Activated T-helper 17 cell treated with anti-CD3 and anti-CD28 coated beads, Interleukin-2, amount 50 U/mL, for 72 hours (primary cell): ENCODE results near the gene MAPK1. TPM values are rescaled to one million over a fixed set of nuclear protein-coding genes. Genes with fewer than 3 reads are reported as not detected.
A peak's percentile ranks its signal among the peaks of the same experiment; 100 is the strongest.
"Not testable (repeated sequence)": the region's sequence is repeated elsewhere in the genome, so short reads cannot be mapped to it uniquely, and the experiment has no call there.

ENCODE experiments used
- ATAC-seq: fragments of 150-1000 bp; cut with Tn5 transposase; replicated peaks from 2 replicates; pipeline ENCODE4 v1.10.0; 2021; ENCODE audit warnings: mild to moderate bottlenecking, moderate library complexity
- H3K27ac Mint-ChIP-seq: one replicate; pipeline ENCODE4 v1.8.0; 2022; ENCODE audit warnings: mixed read lengths
- H3K27me3 Mint-ChIP-seq: one replicate; pipeline ENCODE4 v1.8.0; 2022; ENCODE audit warnings: mixed read lengths
- H3K36me3 Mint-ChIP-seq: one replicate; pipeline ENCODE4 v1.8.0; 2022; ENCODE audit warnings: low read depth, mild to moderate bottlenecking, mixed read lengths
- H3K4me1 Mint-ChIP-seq: one replicate; pipeline ENCODE4 v1.8.0; 2022; ENCODE audit warnings: mixed read lengths
- H3K4me3 Mint-ChIP-seq: one replicate; pipeline ENCODE4 v1.8.0; 2022; ENCODE audit warnings: mild to moderate bottlenecking, mixed read lengths
- H3K9me3 Mint-ChIP-seq: one replicate; pipeline ENCODE4 v1.8.0; 2022; ENCODE audit warnings: mixed read lengths
- total RNA-seq, 2 donors: library from RNA; stranded (reverse); gene quantifications; one replicate each; pipeline ENCODE4 v1.2.3, GENCODE V29; 2022

MAPK1 gene
- total RNA-seq, 2 donors from 2014 or later: 48.6 to 70.7 TPM

GRCh38 chr22:21735200-21736083 is 132.0 kb downstream of the MAPK1 start, which contains the start of gene YPEL1:
Gene YPEL1 (minus strand): TSS chr22:21735794. CDS start chr22:21710744, 25,050 bp downstream.
- ATAC-seq: peak; percentile 94
- no peaks in the 10 kb centered on the region for H3K36me3 Mint-ChIP-seq
- H3K9me3 Mint-ChIP-seq: no peaks in the 10 kb centered on the region
- H3K27ac Mint-ChIP-seq: peak within 1 kb of the TSS; percentile 85
- no peaks in the 10 kb centered on the region for H3K27me3 Mint-ChIP-seq
- H3K4me3 Mint-ChIP-seq: peak within 1 kb of the TSS; percentile 90
- H3K4me1 Mint-ChIP-seq: peaks cover 12% of the 10 kb centered on the region

GRCh38 chr22:21734540-21735199 is 132.8 kb downstream of the MAPK1 start:
- Mint-ChIP-seq H3K9me3 (no peaks in the 10 kb centered on the region), H3K27me3 (no peaks in the 10 kb centered on the region), H3K27ac (peak overlapping the region; percentile 85), H3K36me3 (no peaks in the 10 kb centered on the region), H3K4me3 (peak overlapping the region; percentile 90), H3K4me1 (peaks cover 12% of the 10 kb centered on the region)
- ATAC-seq: no peak

GRCh38 chr22:21731503-21731902 is 135.9 kb downstream of the MAPK1 start:
- no peaks in the 10 kb centered on the region for H3K9me3 Mint-ChIP-seq
- no peak for ATAC-seq
- no peak overlapping the region for H3K27ac Mint-ChIP-seq
- no peaks in the 10 kb centered on the region for H3K27me3 Mint-ChIP-seq
- peaks cover 15% of the 10 kb centered on the region for H3K4me1 Mint-ChIP-seq
- no peaks in the 10 kb centered on the region for H3K36me3 Mint-ChIP-seq
- no peak overlapping the region for H3K4me3 Mint-ChIP-seq

GRCh38 chr22:21730535-21731308 is 136.7 kb downstream of the MAPK1 start:
- Mint-ChIP-seq H3K27ac (no peak overlapping the region), H3K4me1 (peaks cover 16% of the 10 kb centered on the region), H3K9me3 (no peaks in the 10 kb centered on the region), H3K36me3 (no peaks in the 10 kb centered on the region), H3K27me3 (no peaks in the 10 kb centered on the region), H3K4me3 (no peak overlapping the region)
- no peak for ATAC-seq

DNA sequence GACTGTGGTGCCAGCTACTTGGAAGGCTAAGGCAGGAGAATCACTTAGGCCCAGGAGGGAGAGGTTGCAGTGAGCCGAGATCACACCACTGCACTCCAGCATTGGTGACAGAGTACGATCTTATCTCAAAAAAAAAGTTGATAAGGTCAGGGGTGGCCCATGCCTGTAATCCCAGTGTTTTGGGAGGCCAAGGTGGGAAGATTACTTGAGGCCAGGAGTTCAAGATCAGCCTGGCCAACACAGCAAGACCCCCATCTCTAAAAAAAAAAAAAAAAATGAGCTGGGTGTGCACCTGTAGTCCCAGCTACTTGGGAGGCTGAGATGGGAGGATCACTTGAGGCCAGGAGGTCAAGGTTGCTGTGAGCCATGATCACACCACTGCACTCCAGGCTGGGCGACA is 138.3 kb downstream of the MAPK1 start:
- not testable (repeated sequence) for H3K36me3 Mint-ChIP-seq, H3K27ac Mint-ChIP-seq, ATAC-seq, H3K9me3 Mint-ChIP-seq, H3K4me1 Mint-ChIP-seq, H3K27me3 Mint-ChIP-seq, H3K4me3 Mint-ChIP-seq

GRCh38 chr22:21728270-21728669 is 139.2 kb downstream of the MAPK1 start:
- no peaks in the 10 kb centered on the region for H3K36me3 Mint-ChIP-seq
- no peaks in the 10 kb centered on the region for H3K27me3 Mint-ChIP-seq
- no peak overlapping the region for H3K27ac Mint-ChIP-seq
- ATAC-seq: no peak
- H3K9me3 Mint-ChIP-seq: no peaks in the 10 kb centered on the region
- peaks cover 4% of the 10 kb centered on the region for H3K4me1 Mint-ChIP-seq
- no peak overlapping the region for H3K4me3 Mint-ChIP-seq

DNA sequence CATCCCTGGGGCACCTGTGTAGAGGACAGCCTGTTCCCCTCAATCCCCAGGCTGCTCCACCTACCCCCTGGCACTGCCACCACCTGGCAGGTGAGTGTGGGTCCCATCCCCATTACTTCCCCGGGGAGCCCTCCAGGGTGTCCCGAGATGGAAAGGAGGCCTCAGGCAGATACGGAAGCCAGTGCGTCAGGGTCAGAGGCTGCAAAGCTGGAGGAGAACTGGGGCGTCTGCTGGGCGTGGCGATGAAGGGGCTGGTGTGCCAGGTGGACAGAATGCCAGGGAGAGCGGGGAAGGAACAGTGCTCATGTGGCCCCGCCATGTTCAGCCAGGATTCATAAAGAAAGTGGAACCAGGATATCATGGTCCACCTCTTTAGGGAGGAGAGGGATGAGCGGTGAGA is 139.7 kb downstream of the MAPK1 start:
- H3K27ac Mint-ChIP-seq: no peak overlapping the region
- no peaks in the 10 kb centered on the region for H3K9me3 Mint-ChIP-seq
- H3K4me3 Mint-ChIP-seq: no peak overlapping the region
- no peaks in the 10 kb centered on the region for H3K36me3 Mint-ChIP-seq
- H3K4me1 Mint-ChIP-seq: peaks cover 4% of the 10 kb centered on the region
- no peaks in the 10 kb centered on the region for H3K27me3 Mint-ChIP-seq
- ATAC-seq: no peak

DNA sequence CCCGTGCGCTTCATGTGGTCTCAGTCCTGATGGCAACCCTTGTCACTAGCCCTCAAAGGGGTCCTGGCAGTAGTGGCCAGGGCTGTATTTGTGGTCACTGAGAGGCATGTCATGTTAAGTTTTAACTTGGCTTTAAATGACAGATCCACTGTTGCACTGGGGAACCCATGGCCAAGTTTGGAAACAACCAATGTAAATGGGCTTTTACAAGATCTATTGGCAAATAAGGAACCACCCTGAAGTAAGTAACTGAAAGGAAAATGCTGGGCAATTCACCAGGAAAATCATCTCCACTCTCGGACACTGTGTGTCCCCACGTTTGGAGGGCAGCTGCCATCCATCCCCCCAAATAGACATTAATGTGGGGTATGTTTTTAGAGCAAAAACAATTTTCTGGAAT is 140.3 kb downstream of the MAPK1 start:
- no peaks in the 10 kb centered on the region for H3K9me3 Mint-ChIP-seq
- no peak for ATAC-seq
- peaks cover 4% of the 10 kb centered on the region for H3K4me1 Mint-ChIP-seq
- H3K36me3 Mint-ChIP-seq: no peaks in the 10 kb centered on the region
- H3K27ac Mint-ChIP-seq: no peak overlapping the region
- H3K27me3 Mint-ChIP-seq: no peaks in the 10 kb centered on the region
- no peak overlapping the region for H3K4me3 Mint-ChIP-seq

DNA sequence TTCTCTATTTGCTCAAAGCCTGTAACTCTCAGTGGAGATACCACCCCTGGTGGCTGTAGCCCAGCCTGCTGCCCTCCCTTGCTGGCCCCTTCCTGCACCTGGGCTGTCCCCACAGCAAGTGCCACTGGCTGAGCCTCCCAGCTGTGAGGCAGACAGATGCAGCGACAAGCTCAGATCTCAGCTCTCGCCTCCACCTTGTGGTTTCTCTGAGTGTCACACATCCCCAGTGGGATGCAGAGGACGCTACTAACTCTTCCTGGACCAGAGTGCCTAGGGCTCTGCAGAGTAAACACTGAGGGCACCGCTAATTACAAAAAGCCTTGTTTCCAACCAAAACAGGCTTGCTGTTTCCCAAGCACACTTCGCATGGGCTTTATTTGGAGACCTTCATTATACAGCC is 140.8 kb downstream of the MAPK1 start:
- Mint-ChIP-seq H3K4me3 (no peak overlapping the region), H3K27ac (no peak overlapping the region), H3K36me3 (no peaks in the 10 kb centered on the region), H3K4me1 (peaks cover 4% of the 10 kb centered on the region), H3K9me3 (no peaks in the 10 kb centered on the region), H3K27me3 (no peaks in the 10 kb centered on the region)
- ATAC-seq: peak; percentile 55

DNA sequence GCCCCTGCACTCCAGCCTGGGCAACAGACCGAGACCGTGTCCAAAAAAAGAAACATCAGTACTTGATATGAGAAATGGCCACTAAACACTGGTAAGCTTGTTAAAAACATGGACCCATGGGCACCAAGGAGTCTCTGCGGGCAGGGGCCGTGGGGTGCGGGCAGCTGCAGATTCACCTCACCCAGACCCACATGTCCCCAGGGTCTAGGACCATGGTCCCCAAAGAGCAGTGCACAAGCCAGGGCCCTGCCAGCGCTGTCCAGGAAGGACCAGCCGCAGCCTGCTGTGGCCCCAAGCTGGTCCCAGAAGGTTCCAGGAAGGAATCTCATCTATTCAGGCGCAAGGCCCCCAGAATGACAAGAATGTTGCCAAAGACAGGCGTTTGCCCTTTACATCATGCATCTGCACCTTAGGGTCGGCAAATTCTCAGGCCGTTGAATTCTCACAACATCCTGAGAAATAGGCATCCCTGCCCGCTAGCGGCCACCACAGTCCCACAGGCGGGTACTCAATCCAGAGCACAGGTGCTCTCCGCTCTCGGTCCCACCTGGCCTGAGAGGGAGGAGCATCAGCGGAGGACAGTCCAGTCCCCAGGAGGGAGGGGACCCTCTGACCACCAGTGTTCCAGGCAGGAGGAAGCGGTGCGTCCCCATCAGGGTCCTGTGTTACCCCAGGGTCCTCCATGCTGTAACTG is 141.3 kb downstream of the MAPK1 start:
- Mint-ChIP-seq H3K27ac (no peak overlapping the region), H3K4me1 (peaks cover 4% of the 10 kb centered on the region), H3K9me3 (no peaks in the 10 kb centered on the region), H3K4me3 (no peak overlapping the region), H3K27me3 (no peaks in the 10 kb centered on the region), H3K36me3 (no peaks in the 10 kb centered on the region)
- ATAC-seq: no peak

- H3K27ac Mint-ChIP-seq, H3K36me3 Mint-ChIP-seq, ATAC-seq, H3K27me3 Mint-ChIP-seq, H3K9me3 Mint-ChIP-seq, H3K4me3 Mint-ChIP-seq, H3K4me1 Mint-ChIP-seq: not testable (repeated sequence)
Measured at GRCh38 chr22:21724496-21724895, 142.9 kb downstream of the MAPK1 start.

DNA sequence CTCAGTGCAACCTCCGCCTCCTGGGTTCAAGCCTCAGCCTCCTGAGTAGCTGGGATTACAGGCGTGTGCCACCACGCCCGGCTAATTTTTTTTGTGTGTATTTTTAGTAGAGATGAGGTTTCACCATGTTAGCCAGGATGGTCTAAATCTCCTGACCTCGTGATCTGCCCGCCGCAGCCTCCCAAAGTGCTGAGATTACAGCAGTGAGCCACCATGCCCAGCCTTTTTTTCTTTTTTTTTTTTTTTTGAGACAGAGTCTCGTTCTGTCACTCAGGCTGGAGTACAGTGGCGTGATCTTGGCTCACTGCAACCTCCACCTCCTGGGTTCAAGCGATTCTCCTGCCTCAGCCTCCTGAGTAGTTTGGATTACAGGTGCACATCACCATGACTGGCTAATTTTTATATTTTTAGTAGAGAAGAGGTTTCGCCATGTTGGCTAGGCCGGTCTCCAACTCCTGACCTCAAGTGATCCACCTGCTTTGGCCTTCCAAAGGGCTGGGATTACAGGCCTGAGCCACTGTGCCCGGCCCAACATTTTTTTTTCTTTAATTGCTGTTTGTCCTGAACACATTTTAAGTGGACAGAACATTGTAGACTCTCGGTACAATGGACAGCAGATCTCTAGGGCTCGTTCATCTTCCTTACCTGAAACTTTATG is 146.1 kb downstream of the MAPK1 start:
- not testable (repeated sequence) for ATAC-seq, H3K36me3 Mint-ChIP-seq, H3K27me3 Mint-ChIP-seq, H3K9me3 Mint-ChIP-seq, H3K4me1 Mint-ChIP-seq, H3K4me3 Mint-ChIP-seq
- peak overlapping the region; percentile 49 for H3K27ac Mint-ChIP-seq

GRCh38 chr22:21720191-21720859 is 147.1 kb downstream of the MAPK1 start:
- H3K36me3 Mint-ChIP-seq, H3K4me3 Mint-ChIP-seq, H3K9me3 Mint-ChIP-seq, ATAC-seq, H3K27me3 Mint-ChIP-seq, H3K27ac Mint-ChIP-seq, H3K4me1 Mint-ChIP-seq: not testable (repeated sequence)
